CD14-positive monocyte (primary cell): ENCODE measurements around the gene UTP3. TPM values are rescaled to one million over a fixed set of nuclear protein-coding genes. Genes with fewer than 3 reads are reported as not detected.
"Not testable (repeated sequence)": the region's sequence is repeated elsewhere in the genome, so short reads cannot be mapped to it uniquely, and the experiment has no call there.

ENCODE experiments used
- DNase-seq, 3 donors: peaks; one replicate each; pipeline ENCODE4 v3.0.0-alpha.2; 2011 to 2022
- H2AFZ ChIP-seq: 2 replicates; pipeline ENCODE4 v1.6.0; 2012; ENCODE audit warnings: mild to moderate bottlenecking, low read depth, low read length, inconsistent platforms; ENCODE audit not compliant: insufficient read depth, poor library complexity, severe bottlenecking
- H3K27ac ChIP-seq, 2 donors: 1 replicate in 1 of 2; 2 replicates in 1 of 2; pipeline ENCODE4 v1.5.1; 2012 to 2013; ENCODE audit warnings: low read length in 2 of 2, control low read depth in 1 of 2, inconsistent platforms in 1 of 2, low read depth in 1 of 2, mild to moderate bottlenecking in 1 of 2
- H3K27me3 ChIP-seq, 2 donors: one replicate each; pipeline versions ENCODE4 v1.6.0 to v1.6.1; 2011 to 2013; ENCODE audit warnings: low read length in 2 of 2; ENCODE audit not compliant: control insufficient read depth in 2 of 2, insufficient read depth in 2 of 2
- H3K36me3 ChIP-seq, 2 donors: replicated peaks in 1 of 2; 1 replicate in 1 of 2; 2 replicates in 1 of 2; pipeline versions ENCODE4 v1.5.1 to v1.6.1; 2012 to 2013; ENCODE audit warnings: low read length in 2 of 2, control low read depth in 1 of 2, inconsistent platforms in 1 of 2, mild to moderate bottlenecking in 1 of 2; ENCODE audit not compliant: insufficient read depth in 2 of 2, control insufficient read depth in 1 of 2
- H3K4me1 ChIP-seq, 2 donors: 1 replicate in 1 of 2; 2 replicates in 1 of 2; pipeline versions ENCODE4 v1.5.1 to v1.6.1; 2012 to 2013; ENCODE audit warnings: low read length in 2 of 2, control low read depth in 1 of 2, inconsistent platforms in 1 of 2, mild to moderate bottlenecking in 1 of 2, moderate library complexity in 1 of 2; ENCODE audit not compliant: insufficient read depth in 2 of 2, control insufficient read depth in 1 of 2
- H3K4me2 ChIP-seq: replicated peaks from 2 replicates; pipeline ENCODE3; 2012; ENCODE audit warnings: low read length, moderate library complexity, mild to moderate bottlenecking; ENCODE audit not compliant: poor library complexity, severe bottlenecking; ENCODE audit errors: extremely low read depth
- H3K4me3 ChIP-seq, 3 experiments: fragments of 200-600 bp in 1 of 3; sonication (generic) in 1 of 3; replicated peaks in 1 of 3; 1 replicate in 2 of 3; 2 replicates in 1 of 3; pipeline ENCODE4 v1.5.1; 2011 to 2013; ENCODE audit warnings: low read length in 3 of 3, mild to moderate bottlenecking in 3 of 3, control low read depth in 2 of 3, low read depth in 2 of 3, inconsistent platforms in 1 of 3, moderate library complexity in 1 of 3
- H3K79me2 ChIP-seq: 2 replicates; pipeline ENCODE4 v1.6.0; 2012; ENCODE audit warnings: mild to moderate bottlenecking, control low read depth, inconsistent platforms, low read length, moderate library complexity; ENCODE audit not compliant: insufficient read depth
- H3K9ac ChIP-seq: 2 replicates; pipeline ENCODE4 v1.6.0; 2017; ENCODE audit warnings: low read length, mild to moderate bottlenecking; ENCODE audit not compliant: insufficient read depth, poor library complexity, severe bottlenecking
- H3K9me3 ChIP-seq, 2 donors: replicated peaks in 1 of 2; 1 replicate in 1 of 2; 2 replicates in 1 of 2; pipeline versions ENCODE4 v1.5.1 to v1.6.1; 2012 to 2013; ENCODE audit warnings: low read length in 2 of 2, control low read depth in 1 of 2; ENCODE audit not compliant: control insufficient read depth in 1 of 2, insufficient read depth in 1 of 2
- H4K20me1 ChIP-seq: 2 replicates; pipeline ENCODE4 v1.6.0; 2012; ENCODE audit warnings: mild to moderate bottlenecking, low read length, control low read depth, moderate library complexity; ENCODE audit not compliant: insufficient read depth
- H3K27ac Mint-ChIP-seq, 7 donors: one replicate each; pipeline ENCODE4 v1.8.0; 2020; ENCODE audit warnings: mild to moderate bottlenecking in 7 of 7, mixed read lengths in 7 of 7, moderate library complexity in 6 of 7, inconsistent platforms in 2 of 7
- H3K27me3 Mint-ChIP-seq, 3 donors: one replicate each; pipeline ENCODE4 v1.8.0; 2021 to 2022; ENCODE audit warnings: low read depth in 3 of 3, mild to moderate bottlenecking in 3 of 3, mixed read lengths in 3 of 3, moderate library complexity in 3 of 3, inconsistent platforms in 1 of 3
- H3K36me3 Mint-ChIP-seq, 2 donors: one replicate each; pipeline ENCODE4 v1.8.0; 2020; ENCODE audit warnings: mixed read lengths in 2 of 2, inconsistent platforms in 1 of 2, mild to moderate bottlenecking in 1 of 2
- H3K4me1 Mint-ChIP-seq: one replicate; pipeline ENCODE4 v1.8.0; 2020; ENCODE audit warnings: mild to moderate bottlenecking, mixed read lengths
- H3K4me3 Mint-ChIP-seq, 2 donors: one replicate each; pipeline ENCODE4 v1.8.0; 2020; ENCODE audit warnings: mild to moderate bottlenecking in 2 of 2, mixed read lengths in 2 of 2, moderate library complexity in 1 of 2
- H3K9me3 Mint-ChIP-seq, 7 donors: one replicate each; pipeline ENCODE4 v1.8.0; 2020 to 2022; ENCODE audit warnings: mixed read lengths in 7 of 7, mild to moderate bottlenecking in 6 of 7, moderate library complexity in 6 of 7, inconsistent platforms in 2 of 7
- CTCF ChIP-seq: fragments of 200-600 bp; IDR thresholded peaks from one replicate; pipeline ENCODE4 v1.8.0; 2022; ENCODE audit warnings: antibody characterized with exemption, mild to moderate bottlenecking
- WGBS: methylation state at CpG from one replicate; pipeline ENCODE4 v1.1.5; 2013; ENCODE audit warnings: missing lambda C conversion rate; ENCODE audit not compliant: insufficient coverage; 5-methylcytosine and 5-hydroxymethylcytosine counted together
- intact Hi-C, 2 donors: fragments of 100-400 bp; cut with micrococcal nuclease; formaldehyde crosslinking; loops; one replicate each; pipeline versions ENCODE4 v1.15.0 to v1.15.1; 2023
- polyA plus RNA-seq, 3 donors: library from polyadenylated mRNA; depleted of rRNA in 1 of 3; unstranded in 2 of 3; stranded (reverse) in 1 of 3; fragments of 300-500 nt in 2 of 3; fragments of >200 nt in 1 of 3; fragmentation: Illumina TruSeq in 2 of 3; gene quantifications; 1 replicate in 2 of 3; 2 replicates in 1 of 3; pipeline ENCODE4 v1.2.3, GENCODE V29; 2012 to 2021

The UTP3 gene
- polyA plus RNA-seq, 3 donors, result 3.0 to 10.8 (median 5.0) TPM

GRCh38 chr4:70728091-70728490 lies 39.8 kb downstream of the UTP3 start:
- H3K27ac Mint-ChIP-seq, result peak overlapping the region in 2 of 7 donors; percentile 54 to 55
- WGBS, result 60% methylated on average over 4 of the region's 11 CpGs
- H3K4me2 ChIP-seq, result no peak overlapping the region
- no peaks in the 10 kb centered on the region for H4K20me1 ChIP-seq
- no peak overlapping the region for H3K9ac ChIP-seq
- no peak for TF ChIP-seq CTCF
- intact Hi-C loops, result no loop called here
- H3K27ac ChIP-seq, result no peak overlapping the region
- peaks cover 22% of the 10 kb centered on the region for H3K79me2 ChIP-seq
- peaks cover 9% of the 10 kb centered on the region for H3K4me1 Mint-ChIP-seq
- H3K9me3 ChIP-seq, result no peaks in the 10 kb centered on the region
- peak overlapping the region in 1 of 2 donors; percentile 38 for H3K4me3 Mint-ChIP-seq
- H3K36me3 ChIP-seq, result no peaks in the 10 kb centered on the region
- peaks cover 0 to 1% of the 10 kb centered on the region in 2 donors for H3K36me3 Mint-ChIP-seq
- no peaks in the 10 kb centered on the region for H3K27me3 ChIP-seq
- no peak overlapping the region for H2AFZ ChIP-seq
- H3K9me3 Mint-ChIP-seq, result peaks cover 0 to 2% (median 0%) of the 10 kb centered on the region in 7 donors
- H3K4me1 ChIP-seq, result peaks cover 7% of the 10 kb centered on the region in 2 donors
- H3K4me3 ChIP-seq, result no peak overlapping the region
- peaks cover 0 to 2% (median 0%) of the 10 kb centered on the region in 3 donors for H3K27me3 Mint-ChIP-seq
- DNase-seq, result no peak

GRCh38 chr4:70732878-70733277 lies 44.5 kb downstream of the UTP3 start:
- H3K9ac ChIP-seq, H3K9me3 ChIP-seq, DNase-seq, H3K36me3 ChIP-seq, H3K4me3 ChIP-seq, H3K27me3 ChIP-seq, H4K20me1 ChIP-seq, H3K27ac ChIP-seq, intact Hi-C loops, H2AFZ ChIP-seq, H3K27me3 Mint-ChIP-seq, H3K36me3 Mint-ChIP-seq, H3K9me3 Mint-ChIP-seq, H3K4me2 ChIP-seq: not testable (repeated sequence)
- peaks cover 48% of the 10 kb centered on the region for H3K79me2 ChIP-seq
- WGBS, result 100% methylated on average over 2 of the region's 9 CpGs
- H3K4me1 ChIP-seq, result peaks cover 43 to 44% of the 10 kb centered on the region in 2 donors
- Mint-ChIP-seq H3K4me1 (peaks cover 40% of the 10 kb centered on the region), H3K4me3 (peak overlapping the region in 1 of 2 donors; percentile 55), H3K27ac (peak overlapping the region in 3 of 7 donors; percentile 73 to 87 (median 77))
